Activated CD8-positive, alpha-beta memory T cell treated with anti-CD3 and anti-CD28 coated beads, Interleukin-2, amount 10 ng/mL, durations not matched to agents 7 days and 5 days (primary cell): ENCODE measurements around the gene IL1RL1. TPM values are rescaled to one million over a fixed set of nuclear protein-coding genes. Genes with fewer than 3 reads are reported as not detected.
A peak's percentile ranks its signal among the peaks of the same experiment; 100 is the strongest.

Experiments
- ATAC-seq: fragments of 150-1000 bp; cut with Tn5 transposase; one replicate; pipeline ENCODE4 v1.10.0; 2021; ENCODE audit warnings: moderate library complexity
- CTCF ChIA-PET: fragments of 350-600 bp; sonication (Branson Sonifier 250); formaldehyde crosslinking; loops from one replicate; lab custom pipeline; 2021; ENCODE audit warnings: antibody characterized with exemption; lab: Charles Lee
- DNase-seq: peaks from one replicate; pipeline ENCODE4 v3.0.0-alpha.2; 2020
- H3K27ac Mint-ChIP-seq: one replicate; pipeline ENCODE4 v1.8.0; 2021; ENCODE audit warnings: mild to moderate bottlenecking, mixed read lengths
- H3K27me3 Mint-ChIP-seq: one replicate; pipeline ENCODE4 v1.8.0; 2021; ENCODE audit warnings: mixed read lengths
- H3K36me3 Mint-ChIP-seq: one replicate; pipeline ENCODE4 v1.8.0; 2021; ENCODE audit warnings: mild to moderate bottlenecking, mixed read lengths
- H3K4me1 Mint-ChIP-seq: one replicate; pipeline ENCODE4 v1.8.0; 2021; ENCODE audit warnings: mixed read lengths
- H3K4me3 Mint-ChIP-seq: one replicate; pipeline ENCODE4 v1.8.0; 2021; ENCODE audit warnings: mild to moderate bottlenecking, moderate library complexity, mixed read lengths
- H3K9me3 Mint-ChIP-seq: one replicate; pipeline ENCODE4 v1.8.0; 2022; ENCODE audit warnings: low read depth, mixed read lengths
- total RNA-seq, 2 experiments: library from RNA; stranded (reverse); gene quantifications; one replicate each; pipeline ENCODE4 v1.2.3, GENCODE V29; 2021

IL1RL1 gene
- total RNA-seq, 2 experiments from 2014 or later, result 0.09 to 0.41 TPM

- no peak overlapping the region for H3K27ac Mint-ChIP-seq
- no peaks in the 10 kb centered on the region for H3K9me3 Mint-ChIP-seq
- ATAC-seq (no peak), DNase-seq (no peak)
- peaks cover 2% of the 10 kb centered on the region for H3K36me3 Mint-ChIP-seq
- no peak overlapping the region for H3K4me3 Mint-ChIP-seq
- H3K4me1 Mint-ChIP-seq, result no peaks in the 10 kb centered on the region
- peaks cover 11% of the 10 kb centered on the region for H3K27me3 Mint-ChIP-seq
- CTCF ChIA-PET, result interaction anchor here (0.8 to 0.9 kb wide), 2 partner anchors 10 to 313 kb away, joined by 3 read pairs; no protein-coding TSS in a partner anchor
Measured at GRCh38 chr2:102346381-102347130, 35.2 kb downstream of the IL1RL1 start.

GRCh38 chr2:102350137-102350793 is 38.9 kb downstream of the IL1RL1 start:
- ATAC-seq, result peak; percentile 57
- Mint-ChIP-seq H3K4me1 (peaks cover under 1% of the 10 kb centered on the region), H3K27ac (no peak overlapping the region), H3K4me3 (no peak overlapping the region), H3K9me3 (no peaks in the 10 kb centered on the region), H3K36me3 (peaks cover 2% of the 10 kb centered on the region), H3K27me3 (peaks cover 15% of the 10 kb centered on the region)
- CTCF ChIA-PET, result interaction anchor here (0.6 to 3.3 kb wide), 8 partner anchors 49 to 330 kb away, joined by 3 to 20 read pairs (median 7); no protein-coding TSS in a partner anchor
- no peak for DNase-seq

GRCh38 chr2:102355526-102356380 is 44.4 kb downstream of the IL1RL1 start, which contains the start of gene IL18R1:
Gene IL18R1, plus strand, starts transcription at chr2:102355796. Its CDS starts 6,865 bp downstream, at chr2:102362661.
- Mint-ChIP-seq H3K4me1 (peaks cover 38% of the 10 kb centered on the region), H3K9me3 (no peaks in the 10 kb centered on the region), H3K4me3 (peak within 1 kb of the TSS; percentile 98), H3K27me3 (peaks cover 4% of the 10 kb centered on the region), H3K27ac (peak within 1 kb of the TSS; percentile 92), H3K36me3 (peaks cover 14% of the 10 kb centered on the region)
- ATAC-seq, result peak; percentile 93
- peak; percentile 78 for DNase-seq
- CTCF ChIA-PET, result interaction anchor here (0.7 to 3.7 kb wide), 46 partner anchors 10 to 356 kb away, joined by 3 to 35 read pairs (median 4); no protein-coding TSS in a partner anchor

- peaks cover 41% of the 10 kb centered on the region for H3K4me1 Mint-ChIP-seq
- peak overlapping the region; percentile 98 for H3K4me3 Mint-ChIP-seq
- DNase-seq (no peak), ATAC-seq (no peak)
- H3K36me3 Mint-ChIP-seq, result peaks cover 18% of the 10 kb centered on the region
- CTCF ChIA-PET, result interaction anchor here (0.7 to 3.7 kb wide), 45 partner anchors 10 to 357 kb away, joined by 3 to 35 read pairs (median 4); no protein-coding TSS in a partner anchor
- peak overlapping the region; percentile 92 for H3K27ac Mint-ChIP-seq
- peaks cover 4% of the 10 kb centered on the region for H3K27me3 Mint-ChIP-seq
- no peaks in the 10 kb centered on the region for H3K9me3 Mint-ChIP-seq
Measured at GRCh38 chr2:102356381-102356712, 45.0 kb downstream of the IL1RL1 start.

GRCh38 chr2:102356741-102357140 is 45.4 kb downstream of the IL1RL1 start:
- Mint-ChIP-seq H3K36me3 (peaks cover 22% of the 10 kb centered on the region), H3K4me1 (peaks cover 41% of the 10 kb centered on the region), H3K9me3 (peaks cover under 1% of the 10 kb centered on the region), H3K4me3 (peak overlapping the region; percentile 98), H3K27ac (peak overlapping the region; percentile 92), H3K27me3 (peaks cover 4% of the 10 kb centered on the region)
- ATAC-seq (no peak), DNase-seq (no peak)
- CTCF ChIA-PET, result interaction anchor here (0.7 to 3.7 kb wide), 36 partner anchors 11 to 357 kb away, joined by 3 to 35 read pairs (median 4); no protein-coding TSS in a partner anchor

- Mint-ChIP-seq H3K27me3 (no peaks in the 10 kb centered on the region), H3K4me3 (peak overlapping the region; percentile 98), H3K36me3 (peaks cover 32% of the 10 kb centered on the region), H3K27ac (no peak overlapping the region), H3K4me1 (peaks cover 41% of the 10 kb centered on the region), H3K9me3 (peaks cover 2% of the 10 kb centered on the region)
- DNase-seq, result no peak
- ATAC-seq, result no peak
- CTCF ChIA-PET, result interaction anchor here (1.1 to 3.7 kb wide), 5 partner anchors 85 to 474 kb away, joined by 3 to 30 read pairs (median 4); no protein-coding TSS in a partner anchor
Measured at GRCh38 chr2:102357937-102358336, 46.6 kb downstream of the IL1RL1 start.

- ATAC-seq (no peak), DNase-seq (no peak)
- no peak overlapping the region for H3K27ac Mint-ChIP-seq
- peaks cover 41% of the 10 kb centered on the region for H3K4me1 Mint-ChIP-seq
- peaks cover 2% of the 10 kb centered on the region for H3K9me3 Mint-ChIP-seq
- no peak overlapping the region for H3K4me3 Mint-ChIP-seq
- H3K36me3 Mint-ChIP-seq, result peaks cover 38% of the 10 kb centered on the region
- CTCF ChIA-PET, result interaction anchor here (0.6 to 3.7 kb wide), 6 partner anchors 56 to 475 kb away, joined by 3 to 30 read pairs (median 4); partner anchors contain the start of gene IL18RAP
- no peaks in the 10 kb centered on the region for H3K27me3 Mint-ChIP-seq
Measured at GRCh38 chr2:102358496-102358895, 47.1 kb downstream of the IL1RL1 start.

- Mint-ChIP-seq H3K4me3 (no peak overlapping the region), H3K36me3 (peaks cover 48% of the 10 kb centered on the region), H3K27ac (no peak overlapping the region), H3K27me3 (no peaks in the 10 kb centered on the region), H3K4me1 (peaks cover 41% of the 10 kb centered on the region), H3K9me3 (peaks cover 5% of the 10 kb centered on the region)
- ATAC-seq (no peak), DNase-seq (no peak)
- CTCF ChIA-PET, result interaction anchor here (1.0 to 3.1 kb wide), 6 partner anchors 59 to 119 kb away, joined by 3 to 19 read pairs (median 4); partner anchors contain the start of gene IL18RAP
Measured at GRCh38 chr2:102359527-102359926, 48.2 kb downstream of the IL1RL1 start.

- Mint-ChIP-seq H3K27ac (no peak overlapping the region), H3K4me1 (peaks cover 39% of the 10 kb centered on the region), H3K4me3 (no peak overlapping the region), H3K36me3 (peaks cover 70% of the 10 kb centered on the region), H3K9me3 (peaks cover 15% of the 10 kb centered on the region), H3K27me3 (no peaks in the 10 kb centered on the region)
- ATAC-seq, result no peak
- no peak for DNase-seq
- CTCF ChIA-PET, result interaction anchor here (1.4 kb wide), 1 partner anchor 59 kb away, joined by 3 read pairs; no protein-coding TSS in a partner anchor
Measured at GRCh38 chr2:102361632-102362241, 50.4 kb downstream of the IL1RL1 start.

- Mint-ChIP-seq H3K27ac (peak overlapping the region; percentile 30), H3K4me1 (peaks cover 47% of the 10 kb centered on the region), H3K27me3 (no peaks in the 10 kb centered on the region), H3K4me3 (no peak overlapping the region), H3K36me3 (peaks cover 88% of the 10 kb centered on the region), H3K9me3 (peaks cover 19% of the 10 kb centered on the region)
- DNase-seq, result no peak
- CTCF ChIA-PET, result no interaction called here
- no peak for ATAC-seq
Measured at GRCh38 chr2:102365763-102366162, 54.4 kb downstream of the IL1RL1 start.

- Mint-ChIP-seq H3K4me1 (peaks cover 44% of the 10 kb centered on the region), H3K27ac (peak overlapping the region; percentile 87), H3K27me3 (no peaks in the 10 kb centered on the region), H3K4me3 (peak overlapping the region; percentile 56), H3K36me3 (peaks cover 88% of the 10 kb centered on the region), H3K9me3 (peaks cover 19% of the 10 kb centered on the region)
- ATAC-seq (peak; percentile 46), DNase-seq (no peak)
- CTCF ChIA-PET, result no interaction called here
Measured at GRCh38 chr2:102366406-102367112, 55.2 kb downstream of the IL1RL1 start.
